GM12878 (cell line): Measurements from ENCODE around the gene CRYGN. TPM values are rescaled to one million over a fixed set of nuclear protein-coding genes. Genes with fewer than 3 reads are reported as not detected.

Experiments
- ATAC-seq: fragments of 200-7000 bp; cut with Tn5 transposase; 3 replicates; pipeline ENCODE4 v1.9.1; 2020; ENCODE audit warnings: mild to moderate bottlenecking, moderate library complexity
- BruUV-seq: library from RNA; stranded (reverse); fragments of 400-500 nt; replicated peaks from 2 replicates; lab custom pipeline; 2021; lab: Mats Ljungman, UMichigan
- CTCF ChIA-PET: fragments of 300-600 bp; sonication (Branson Sonifier 250); formaldehyde crosslinking; extraction: SDS; loops from one replicate; lab custom pipeline; 2021; ENCODE audit warnings: inconsistent platforms; lab: Yijun Ruan, JAX
- POLR2A ChIA-PET: fragments of 350-600 bp; formaldehyde crosslinking; extraction: SDS; loops from one replicate; lab custom pipeline; 2021; ENCODE audit warnings: inconsistent platforms; lab: Charles Lee
- RAD21 ChIA-PET: fragments of 300-600 bp; sonication (Branson Sonifier 250); formaldehyde crosslinking; loops from one replicate; lab custom pipeline; 2023; ENCODE audit warnings: antibody characterized with exemption; ENCODE audit not compliant: unreplicated experiment; lab: Charles Lee
- SMC1A ChIA-PET: fragments of 300-600 bp; sonication (Branson Sonifier 250); formaldehyde crosslinking; loops from one replicate; lab custom pipeline; 2023; ENCODE audit not compliant: unreplicated experiment, uncharacterized antibody; lab: Charles Lee
- DNase-seq: peaks from one replicate; pipeline ENCODE4 v3.0.0-alpha.2; 2011; ENCODE audit warnings: low read depth, low spot score
- FAIRE-seq: peaks from 3 replicates; lab custom pipeline; 2011; peaks lifted over from hg19 to GRCh38; lab: Jason Lieb, UNC
- H2AFZ ChIP-seq: 2 replicates; pipeline ENCODE4 v1.6.0; 2011; ENCODE audit warnings: low read depth, low read length, control low read depth; ENCODE audit not compliant: control insufficient read depth
- H3K27ac ChIP-seq: 2 replicates; pipeline ENCODE4 v1.5.1; 2011; ENCODE audit warnings: control low read depth; ENCODE audit not compliant: control insufficient read depth, insufficient read depth
- H3K27me3 ChIP-seq, 2 experiments: replicated peaks in 1 of 2; 2 replicates each; pipeline versions ENCODE4 v1.6.0 to v1.6.1; 2011; ENCODE audit warnings: low read length in 1 of 2; ENCODE audit not compliant: control insufficient read depth in 2 of 2, insufficient read depth in 2 of 2
- H3K36me3 ChIP-seq, 2 experiments: 2 replicates each; pipeline ENCODE4 v1.5.1; 2011; ENCODE audit warnings: low read length in 1 of 2; ENCODE audit not compliant: control insufficient read depth in 2 of 2, insufficient read depth in 2 of 2
- H3K4me1 ChIP-seq: 2 replicates; pipeline ENCODE4 v1.6.1; 2011; ENCODE audit warnings: mild to moderate bottlenecking, low read length, moderate library complexity, mixed read lengths; ENCODE audit not compliant: control insufficient read depth, insufficient read depth
- H3K4me2 ChIP-seq: 2 replicates; pipeline ENCODE4 v1.6.0; 2011; ENCODE audit warnings: control low read depth; ENCODE audit not compliant: control insufficient read depth, insufficient read depth
- H3K4me3 ChIP-seq: fragments of 200-600 bp; sonication (generic); 2 replicates; pipeline ENCODE4 v1.5.1; 2016
- H3K79me2 ChIP-seq: 2 replicates; pipeline ENCODE4 v1.6.0; 2011; ENCODE audit warnings: low read length; ENCODE audit not compliant: control insufficient read depth, insufficient read depth
- H3K9ac ChIP-seq: 2 replicates; pipeline ENCODE4 v1.8.0; 2011; ENCODE audit warnings: low read length, control low read depth, mixed read lengths; ENCODE audit not compliant: control insufficient read depth, insufficient read depth
- H3K9me3 ChIP-seq: replicated peaks from 3 replicates; pipeline ENCODE4 v1.5.1; 2011; ENCODE audit warnings: mild to moderate bottlenecking, low read length; ENCODE audit not compliant: control insufficient read depth, insufficient read depth
- H4K20me1 ChIP-seq: 2 replicates; pipeline ENCODE4 v1.6.0; 2011; ENCODE audit not compliant: control insufficient read depth, insufficient read depth
- NFIC ChIP-seq: IDR thresholded peaks from 2 replicates; pipeline ENCODE4 v1.6.1; 2012; ENCODE audit warnings: low read depth, mild to moderate bottlenecking, inconsistent platforms, low read length, moderate library complexity
- RAD21 ChIP-seq: IDR thresholded peaks from 2 replicates; pipeline ENCODE4 v1.6.1; 2011; ENCODE audit warnings: mild to moderate bottlenecking, low read depth, low read length, moderate library complexity; ENCODE audit not compliant: insufficient read depth
- ZBTB40 ChIP-seq: fragments of 450-650 bp; IDR thresholded peaks from 2 replicates; pipeline ENCODE4 v1.6.1; 2016; ENCODE audit warnings: mild to moderate bottlenecking, moderate library complexity, borderline replicate concordance
- ZNF622 ChIP-seq: fragments of 450-650 bp; IDR thresholded peaks from 2 replicates; pipeline ENCODE4 v1.6.1; 2017; ENCODE audit warnings: mild to moderate bottlenecking, inconsistent platforms
- WGBS: methylation state at CpG from one replicate; pipeline ENCODE4 v1.1.6; 2016; ENCODE audit warnings: low lambda C conversion rate; ENCODE audit not compliant: insufficient replicate concordance, insufficient coverage; ENCODE audit errors: missing lambda C conversion rate; 5-methylcytosine and 5-hydroxymethylcytosine counted together
- in situ Hi-C: fragments of 300-500 bp; cut with MboI; formaldehyde crosslinking; loops from 9 replicates; pipeline ENCODE4 v1.14.3; 2018; ENCODE audit warnings: mixed read lengths
- intact Hi-C: fragments of 100-400 bp; cut with micrococcal nuclease; formaldehyde crosslinking; loops from one replicate; pipeline ENCODE4 v1.14.2; 2022; ENCODE audit not compliant: unreplicated experiment
- polyA plus RNA-seq, 11 experiments: library from polyadenylated mRNA; depleted of rRNA in 4 of 11; unstranded in 6 of 11; stranded (reverse) in 5 of 11; fragments of >200 nt; fragmentation: Nextera tagmentation in 4 of 11; fragmentation: Illumina TruSeq in 1 of 11; extraction: Ambion mirVana in 4 of 11; extraction: Trizol in 1 of 11; gene quantifications; 1 replicate in 1 of 11; 2 replicates in 10 of 11; pipeline versions ENCODE4 v1.2.1 to v1.2.3, GENCODE V29; 2011 to 2016; ENCODE audit warnings: inconsistent platforms in 2 of 11, missing spikeins in 2 of 11, low read depth in 1 of 11
- total RNA-seq, 4 experiments: library from RNA; depleted of rRNA in 3 of 4; stranded (reverse); fragments of >200 nt in 3 of 4; fragmentation: Illumina TruSeq in 1 of 4; extraction: Trizol in 1 of 4; gene quantifications; 2 replicates each; pipeline versions ENCODE4 v1.2.1 to v1.2.3, GENCODE V29; 2013 to 2021

Gene CRYGN
- total and polyA plus RNA-seq, 10 of the 15 experiments (the other 5 are each of a cell fraction or from before 2014, with no cell fraction given): not detected

GRCh38 chr7:151489498-151489897 is 49.6 kb upstream of the CRYGN start:
- CTCF ChIA-PET: interaction anchor here (0.8 to 2.2 kb wide), 3 partner anchors 9 to 41 kb away, joined by 3 to 7 read pairs (median 3); no protein-coding TSS in a partner anchor

More at GRCh38 chr7:151489498-151489897, 49.6 kb upstream of the CRYGN start:
- 100% methylated on average over 2 of the region's 2 CpGs for WGBS
- H3K4me1 ChIP-seq: peaks cover 25% of the 10 kb centered on the region
- in situ Hi-C loops: no loop called here
- H3K27ac ChIP-seq: no peak overlapping the region
- no peak overlapping the region for H3K9ac ChIP-seq
- intact Hi-C loops: no loop called here
- DNase-seq (no peak), FAIRE-seq (no peak), ATAC-seq (no peak)
- ChIA-PET SMC1A (interaction anchor here (0.9 to 1.5 kb wide), 3 partner anchors 9 to 14 kb away, joined by 3 to 4 read pairs (median 4); no protein-coding TSS in a partner anchor), RAD21 (no interaction called here), POLR2A (interaction anchor here (1.1 kb wide), 1 partner anchor 9 kb away, joined by 3 read pairs; no protein-coding TSS in a partner anchor)
- BruUV-seq: no TSS peak
- no peaks in the 10 kb centered on the region for H3K9me3 ChIP-seq
- H2AFZ ChIP-seq: no peak overlapping the region
- TF ChIP-seq ZBTB40 (peak; percentile 61), NFIC (no peak), RAD21 (no peak), ZNF622 (no peak)
- H3K4me3 ChIP-seq: no peak overlapping the region
- no peaks in the 10 kb centered on the region for H3K27me3 ChIP-seq
- H4K20me1 ChIP-seq: peaks cover 3% of the 10 kb centered on the region; the same call in 1 of the 2 replicates
- H3K4me2 ChIP-seq: no peak overlapping the region
- peaks cover 21 to 40% of the 10 kb centered on the region in 2 experiments for H3K36me3 ChIP-seq
- H3K79me2 ChIP-seq: peaks cover 53% of the 10 kb centered on the region
